RKO (cell line): ENCODE data around the gene AOAH.
"Not testable (repeated sequence)": the region's sequence is repeated elsewhere in the genome, so short reads cannot be mapped to it uniquely, and the experiment has no call there.

Experiments
- DNase-seq: peaks from one replicate; pipeline ENCODE4 v3.0.0-alpha.2; 2016; ENCODE audit warnings: low spot score

Gene AOAH

GRCh38 chr7:36657036-36657660 is 67.1 kb downstream of the AOAH start:
- no peak for DNase-seq

- DNase-seq, result no peak
These were observed 69.9 kb downstream of the AOAH start for GRCh38 chr7:36654436-36654835.

GRCh38 chr7:36653663-36654355 is 70.5 kb downstream of the AOAH start:
- DNase-seq, result no peak

- DNase-seq, result no peak
These were observed 71.2 kb downstream of the AOAH start for GRCh38 chr7:36653008-36653662.

GRCh38 chr7:36652431-36652830 is 71.9 kb downstream of the AOAH start:
- no peak for DNase-seq

- DNase-seq, result no peak
These were observed 72.9 kb downstream of the AOAH start for GRCh38 chr7:36651404-36651803.

GRCh38 chr7:36650766-36651312 is 73.5 kb downstream of the AOAH start:
- DNase-seq, result no peak

- DNase-seq, result no peak
These were observed 74.0 kb downstream of the AOAH start for GRCh38 chr7:36650320-36650719.

- DNase-seq, result not testable (repeated sequence)
These were observed 75.0 kb downstream of the AOAH start for GRCh38 chr7:36649319-36649718.

GRCh38 chr7:36648441-36648840 is 75.9 kb downstream of the AOAH start:
- DNase-seq, result no peak

- no peak for DNase-seq
These were observed 79.5 kb downstream of the AOAH start for GRCh38 chr7:36644625-36645422.

GRCh38 chr7:36642414-36642813 is 81.9 kb downstream of the AOAH start:
- no peak for DNase-seq

GRCh38 chr7:36642010-36642409 is 82.3 kb downstream of the AOAH start:
- DNase-seq, result no peak

GRCh38 chr7:36640682-36641081 is 83.6 kb downstream of the AOAH start:
- no peak for DNase-seq

GRCh38 chr7:36639826-36640225 is 84.5 kb downstream of the AOAH start:
- DNase-seq, result no peak

GRCh38 chr7:36638586-36639263 is 85.6 kb downstream of the AOAH start:
- no peak for DNase-seq

- DNase-seq, result no peak
These were observed 86.2 kb downstream of the AOAH start for GRCh38 chr7:36638140-36638539.

GRCh38 chr7:36637417-36637816 is 86.9 kb downstream of the AOAH start:
- no peak for DNase-seq

- no peak for DNase-seq
These were observed 88.2 kb downstream of the AOAH start for GRCh38 chr7:36636126-36636525.

- no peak for DNase-seq
These were observed 89.2 kb downstream of the AOAH start for GRCh38 chr7:36635091-36635490.

- DNase-seq, result no peak
These were observed 90.9 kb downstream of the AOAH start for GRCh38 chr7:36633377-36633776.
